Heart left ventricle (tissue), 16 donors: ENCODE results near the gene TSLP. TPM values are rescaled to one million over a fixed set of nuclear protein-coding genes. Genes with fewer than 3 reads are reported as not detected.

Source experiments
- ATAC-seq, 4 donors: fragments of 200-7000 bp; cut with Tn5 transposase; one replicate each; pipeline ENCODE4 v1.9.1; 2020 to 2022; ENCODE audit warnings: moderate library complexity in 4 of 4, mild to moderate bottlenecking in 3 of 4, moderate number of reproducible peaks in 1 of 4
- DNase-seq, 5 donors: peaks; one replicate each; pipeline ENCODE4 v3.0.0-alpha.2; 2020
- H3K27ac ChIP-seq, 12 donors: fragments of 200-600 bp; sonication (generic) in 4 of 12; one replicate each; pipeline versions ENCODE4 v1.5.0 to v1.8.0; 2016 to 2022; ENCODE audit warnings: mild to moderate bottlenecking in 2 of 12
- H3K27me3 ChIP-seq, 9 donors: fragments of 200-600 bp; sonication (generic) in 2 of 9; one replicate each; pipeline versions ENCODE4 v1.5.1 to v1.8.0; 2016 to 2022; ENCODE audit warnings: mild to moderate bottlenecking in 3 of 9
- H3K36me3 ChIP-seq, 9 donors: fragments of 200-600 bp; sonication (generic) in 2 of 9; one replicate each; pipeline versions ENCODE4 v1.5.0 to v1.8.0; 2018 to 2022; ENCODE audit warnings: mild to moderate bottlenecking in 2 of 9
- H3K4me1 ChIP-seq, 12 donors: fragments of 200-600 bp; sonication (generic) in 4 of 12; one replicate each; pipeline versions ENCODE4 v1.5.0 to v1.8.0; 2016 to 2022; ENCODE audit warnings: mild to moderate bottlenecking in 3 of 12
- H3K4me3 ChIP-seq, 12 donors: fragments of 200-600 bp; sonication (generic) in 4 of 12; one replicate each; pipeline versions ENCODE4 v1.5.0 to v1.8.0; 2017 to 2022; ENCODE audit warnings: mild to moderate bottlenecking in 9 of 12, moderate library complexity in 4 of 12
- H3K9me3 ChIP-seq, 12 donors: fragments of 200-600 bp; sonication (generic) in 4 of 12; one replicate each; pipeline versions ENCODE4 v1.5.0 to v1.8.0; 2016 to 2022; ENCODE audit warnings: mild to moderate bottlenecking in 1 of 12
- POLR2A ChIP-seq, 2 donors: fragments of 450-650 bp; IDR thresholded peaks; one replicate each; pipeline ENCODE4 v1.6.1; 2017; ENCODE audit warnings: antibody characterized with exemption in 2 of 2, mild to moderate bottlenecking in 2 of 2, moderate library complexity in 2 of 2
- WGBS, 4 donors: extraction: QIAGEN DNeasy Blood & Tissue Kit in 2 of 4; methylation state at CpG; one replicate each; pipeline versions ENCODE4 v1.1.5 to v1.1.7; 2013 to 2018; 5-methylcytosine and 5-hydroxymethylcytosine counted together
- intact Hi-C, 10 donors: fragments of 100-400 bp; cut with DNase I; formaldehyde crosslinking; loops; one replicate each; pipeline versions ENCODE4 v1.11.1 to v1.14.2; 2022
- polyA plus RNA-seq, 2 donors: library from polyadenylated mRNA; stranded (reverse); fragments of 200-250 nt; gene quantifications; one replicate each; pipeline ENCODE4 v1.2.3, GENCODE V29; 2013
- total RNA-seq, 9 donors: library from RNA; depleted of rRNA in 2 of 9; stranded (reverse); fragments of >200 nt in 2 of 9; fragmentation: NEBNext Ultra II Directional in 3 of 9; extraction: Animal tissue kit (Norgen Biotek cat#: 25700) in 3 of 9; gene quantifications; one replicate each; pipeline versions ENCODE4 v1.1.0 to v1.2.4, GENCODE V29; 2016 to 2023
- TF ChIP-seq, protein P1 (sequence below), 12 donors: fragments of 200-600 bp; sonication (generic) in 4 of 12; IDR thresholded peaks; one replicate each; pipeline versions ENCODE4 v1.5.0 to v1.8.0; 2018 to 2022; ENCODE audit warnings: antibody characterized with exemption in 12 of 12, mild to moderate bottlenecking in 5 of 12
- donor health status: ischemic (EF 13 %, LVEDD 7.1; RV severe dilation, severe dysfunction).
- donor health status: healthy with polysubstance abuse.
- donor health status: DM: no; HTN: yes; CAD: no.
- donor health status: DM: no; HTN: no; CAD: no.
- donor health status: ischemic (EF 25% LVEDD 6.9; RV normal size, moderate dysfunction).
- donor health status: ischemic (EF 25% LVEDD 5.7; RV mildly dilated, moderate dysfunction).
- donor health status: healthy.
- donor health status: DM: yes; HTN: yes; CAD: no.
- donor health status: ischemic (EF 35%, LVEDD 5.7; RV mildly dilated, moderate dysfunction).
- donor health status: nonischemic (EF 11% LVEDD 7.7; RV severe dilation, severe dysfunction).
- donor health status: DM: yes; HTN: yes; CAD: no.
- donor health status: PGD.
- donor health status: ischemic (EF 29% LVEDD 5.4; RV normal size, mild dysfunction).
- donor health status: nonischemic (EF 23%, LVEDD 6.1; RV moderate dilation, normal function).

Gene TSLP
- total and polyA plus RNA-seq, 11 donors, result 1.3 to 8.7 (median 4.1) TPM

DNA sequence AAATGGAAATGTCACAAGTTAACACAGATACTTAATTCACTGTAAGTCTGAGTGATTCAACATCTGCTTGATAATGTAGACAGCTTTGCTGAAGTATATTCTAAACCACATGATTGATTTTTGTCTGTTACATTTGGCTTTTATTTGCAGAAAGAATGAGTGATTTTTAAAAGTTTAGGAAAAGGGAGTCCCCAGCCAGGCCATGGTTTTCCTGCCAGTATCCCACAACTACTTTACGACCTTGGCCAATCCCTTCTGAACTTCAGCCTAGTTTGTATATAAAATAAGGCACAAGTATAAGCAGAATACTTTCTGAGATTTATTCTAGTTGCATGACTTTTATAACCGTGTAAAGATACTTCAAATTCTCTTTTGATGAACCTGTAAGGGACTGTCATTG is 47.7 kb downstream of the TSLP start:
- ATAC-seq, result no peak
- no peak for DNase-seq
- WGBS, 4 donors, result 64 to 80% (median 67%) methylated on average over 2 of the region's 2 CpGs
- no peak for TF ChIP-seq POLR2A (IDR thresholded peaks at IDR 0.05)
- TF ChIP-seq, protein P1, sequence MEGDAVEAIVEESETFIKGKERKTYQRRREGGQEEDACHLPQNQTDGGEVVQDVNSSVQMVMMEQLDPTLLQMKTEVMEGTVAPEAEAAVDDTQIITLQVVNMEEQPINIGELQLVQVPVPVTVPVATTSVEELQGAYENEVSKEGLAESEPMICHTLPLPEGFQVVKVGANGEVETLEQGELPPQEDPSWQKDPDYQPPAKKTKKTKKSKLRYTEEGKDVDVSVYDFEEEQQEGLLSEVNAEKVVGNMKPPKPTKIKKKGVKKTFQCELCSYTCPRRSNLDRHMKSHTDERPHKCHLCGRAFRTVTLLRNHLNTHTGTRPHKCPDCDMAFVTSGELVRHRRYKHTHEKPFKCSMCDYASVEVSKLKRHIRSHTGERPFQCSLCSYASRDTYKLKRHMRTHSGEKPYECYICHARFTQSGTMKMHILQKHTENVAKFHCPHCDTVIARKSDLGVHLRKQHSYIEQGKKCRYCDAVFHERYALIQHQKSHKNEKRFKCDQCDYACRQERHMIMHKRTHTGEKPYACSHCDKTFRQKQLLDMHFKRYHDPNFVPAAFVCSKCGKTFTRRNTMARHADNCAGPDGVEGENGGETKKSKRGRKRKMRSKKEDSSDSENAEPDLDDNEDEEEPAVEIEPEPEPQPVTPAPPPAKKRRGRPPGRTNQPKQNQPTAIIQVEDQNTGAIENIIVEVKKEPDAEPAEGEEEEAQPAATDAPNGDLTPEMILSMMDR (IDR thresholded peaks at IDR 0.05), result no peak
- H3K4me3 ChIP-seq, result no peak overlapping the region
- H3K4me1 ChIP-seq, result peaks cover 0 to 12% (median 0%) of the 10 kb centered on the region in 12 donors
- intact Hi-C loops, result no loop called here
- H3K9me3 ChIP-seq, result no peaks in the 10 kb centered on the region
- peaks cover 0 to 100% (median 73%) of the 10 kb centered on the region in 9 donors for H3K36me3 ChIP-seq
- H3K27ac ChIP-seq, result no peak overlapping the region
- no peaks in the 10 kb centered on the region for H3K27me3 ChIP-seq

DNA sequence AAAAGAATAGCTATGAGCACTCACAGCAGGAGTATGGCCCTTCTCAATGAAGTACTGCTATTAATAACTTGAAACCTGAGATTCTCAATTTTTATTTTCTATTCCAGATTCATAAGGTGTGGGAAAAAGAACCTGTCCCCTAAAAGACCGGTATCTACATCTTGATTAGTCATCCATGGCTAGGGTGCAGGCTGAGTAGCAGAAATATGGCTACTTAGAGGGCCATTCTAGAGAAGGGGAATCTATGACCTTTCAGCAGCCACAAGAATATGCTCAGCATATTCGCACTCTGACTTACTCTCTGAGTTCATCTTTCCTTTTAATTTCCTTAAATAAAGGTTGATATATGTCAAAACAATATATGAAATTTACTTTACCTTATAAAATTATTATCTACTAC is 48.3 kb downstream of the TSLP start:
- H3K9me3 ChIP-seq, result no peaks in the 10 kb centered on the region

DNA sequence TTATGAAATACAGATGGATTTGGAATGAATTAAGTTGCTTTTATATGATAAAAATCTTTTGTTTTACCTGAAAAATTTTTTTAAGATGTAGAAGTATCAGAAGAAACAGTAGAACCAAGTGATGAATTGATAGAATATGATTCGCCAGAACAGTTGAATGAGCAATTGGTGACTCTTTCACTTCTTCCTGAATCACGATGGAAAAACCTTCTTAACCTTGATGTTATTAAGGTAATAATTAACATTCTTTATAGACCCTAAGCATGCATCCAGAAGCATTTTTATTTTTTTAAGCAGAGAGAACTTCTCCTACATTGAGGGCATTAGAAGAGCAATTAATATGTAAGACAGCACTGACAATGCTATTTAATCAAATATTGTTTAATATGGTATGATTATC is 49.4 kb downstream of the TSLP start:
- H3K4me1 ChIP-seq, result no peaks in the 10 kb centered on the region
- DNase-seq, result no peak
- no peak overlapping the region for H3K4me3 ChIP-seq
- TF ChIP-seq POLR2A (IDR thresholded peaks at IDR 0.05), result no peak
- TF ChIP-seq, protein P1 (IDR thresholded peaks at IDR 0.05), result no peak
- H3K36me3 ChIP-seq, result peaks cover 0 to 100% (median 86%) of the 10 kb centered on the region in 9 donors
- no peak for ATAC-seq
- H3K27me3 ChIP-seq, result no peaks in the 10 kb centered on the region
- intact Hi-C loops, result no loop called here
- WGBS, 4 donors, result 82 to 93% (median 92%) methylated on average over 2 of the region's 2 CpGs
- H3K9me3 ChIP-seq, result no peaks in the 10 kb centered on the region
- no peak overlapping the region for H3K27ac ChIP-seq

More for the DNA sequence above, 48.3 kb downstream of the TSLP start:
- H3K27me3 ChIP-seq, result no peaks in the 10 kb centered on the region
- DNase-seq, result no peak
- TF ChIP-seq POLR2A (IDR thresholded peaks at IDR 0.05), result no peak
- TF ChIP-seq, protein P1 (IDR thresholded peaks at IDR 0.05), result no peak
- ATAC-seq, result no peak
- H3K36me3 ChIP-seq, result peaks cover 0 to 100% (median 75%) of the 10 kb centered on the region in 9 donors
- intact Hi-C loops, result no loop called here
- WGBS, 4 donors, result 92 to 100% (median 97%) methylated on average over 2 of the region's 2 CpGs
- H3K27ac ChIP-seq, result no peak overlapping the region
- H3K4me1 ChIP-seq, result peaks cover 0 to 8% (median 0%) of the 10 kb centered on the region in 12 donors
- H3K4me3 ChIP-seq, result no peak overlapping the region

DNA sequence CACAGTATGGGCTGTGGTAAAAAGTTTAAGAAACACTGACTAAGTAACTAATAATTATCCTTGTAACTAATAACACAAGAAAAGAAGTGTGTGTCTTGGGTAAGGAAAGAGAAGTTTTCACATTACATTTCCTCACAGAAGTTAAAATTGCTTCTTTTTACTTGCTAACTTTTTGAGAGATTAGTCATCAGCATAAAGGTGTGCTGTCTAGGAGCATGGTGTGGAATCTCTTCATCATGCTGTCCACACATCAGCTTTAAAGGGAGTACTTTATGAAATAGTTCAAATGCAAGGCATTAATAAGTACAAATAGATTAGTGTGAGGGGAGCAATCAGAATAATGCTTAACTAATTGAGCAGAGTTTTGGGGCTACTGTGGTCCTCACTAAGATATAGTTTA is 50.4 kb downstream of the TSLP start:
- H3K27me3 ChIP-seq, result no peaks in the 10 kb centered on the region
- H3K36me3 ChIP-seq, result peaks cover 0 to 100% (median 95%) of the 10 kb centered on the region in 9 donors
- intact Hi-C loops, result no loop called here
- H3K9me3 ChIP-seq, result no peaks in the 10 kb centered on the region
- no peaks in the 10 kb centered on the region for H3K4me1 ChIP-seq
- TF ChIP-seq POLR2A (IDR thresholded peaks at IDR 0.05), result no peak
- TF ChIP-seq, protein P1 (IDR thresholded peaks at IDR 0.05), result no peak
- H3K27ac ChIP-seq, result no peak overlapping the region
- ATAC-seq (no peak), DNase-seq (no peak)
- no peak overlapping the region for H3K4me3 ChIP-seq
